Measurements from ENCODE around the gene PRDM16.

DNA sequence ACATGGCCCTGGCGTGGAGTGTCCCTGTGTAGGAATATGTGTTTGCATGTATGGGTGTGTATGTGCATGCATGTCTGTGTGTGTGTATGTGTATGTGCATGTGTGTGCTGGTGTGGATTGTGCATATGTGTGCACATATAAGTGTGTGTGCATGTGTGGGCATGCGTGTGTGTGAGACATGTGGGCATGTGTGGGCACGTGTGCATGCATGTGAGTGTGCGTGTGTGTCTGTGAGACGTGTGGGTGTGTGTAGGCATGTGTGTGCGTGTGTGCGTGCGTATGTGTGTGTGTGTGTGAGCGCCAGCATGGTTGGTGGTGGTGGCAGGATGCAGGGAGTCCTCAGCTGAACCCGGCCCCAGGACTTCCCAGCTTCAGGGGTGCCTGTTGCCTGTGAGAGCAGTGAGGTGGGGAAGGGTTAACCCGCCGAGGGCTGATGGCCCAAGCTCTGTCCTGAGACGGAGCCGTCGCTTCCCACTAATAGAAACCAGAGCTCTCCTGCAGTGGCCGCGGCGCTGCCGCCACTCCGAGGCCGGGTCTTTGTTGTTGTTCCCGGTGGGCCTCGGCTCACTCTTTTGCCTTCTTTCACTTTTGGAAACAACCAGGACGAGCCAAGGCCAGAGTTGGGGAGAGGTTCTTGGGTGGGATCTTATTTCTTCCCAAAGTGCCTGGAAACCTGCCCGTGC, 241.9 kb downstream of the PRDM16 start:
- TF ChIP-seq, protein P1, sequence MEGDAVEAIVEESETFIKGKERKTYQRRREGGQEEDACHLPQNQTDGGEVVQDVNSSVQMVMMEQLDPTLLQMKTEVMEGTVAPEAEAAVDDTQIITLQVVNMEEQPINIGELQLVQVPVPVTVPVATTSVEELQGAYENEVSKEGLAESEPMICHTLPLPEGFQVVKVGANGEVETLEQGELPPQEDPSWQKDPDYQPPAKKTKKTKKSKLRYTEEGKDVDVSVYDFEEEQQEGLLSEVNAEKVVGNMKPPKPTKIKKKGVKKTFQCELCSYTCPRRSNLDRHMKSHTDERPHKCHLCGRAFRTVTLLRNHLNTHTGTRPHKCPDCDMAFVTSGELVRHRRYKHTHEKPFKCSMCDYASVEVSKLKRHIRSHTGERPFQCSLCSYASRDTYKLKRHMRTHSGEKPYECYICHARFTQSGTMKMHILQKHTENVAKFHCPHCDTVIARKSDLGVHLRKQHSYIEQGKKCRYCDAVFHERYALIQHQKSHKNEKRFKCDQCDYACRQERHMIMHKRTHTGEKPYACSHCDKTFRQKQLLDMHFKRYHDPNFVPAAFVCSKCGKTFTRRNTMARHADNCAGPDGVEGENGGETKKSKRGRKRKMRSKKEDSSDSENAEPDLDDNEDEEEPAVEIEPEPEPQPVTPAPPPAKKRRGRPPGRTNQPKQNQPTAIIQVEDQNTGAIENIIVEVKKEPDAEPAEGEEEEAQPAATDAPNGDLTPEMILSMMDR (IDR thresholded peaks at IDR 0.05), result no peak
- no peak for TF ChIP-seq POLR2A (IDR thresholded peaks at IDR 0.05)
